ENCODE measurements around the gene SMARCA5. TPM values are rescaled to one million over a fixed set of nuclear protein-coding genes. Genes with fewer than 3 reads are reported as not detected.

Gene SMARCA5, protein sequence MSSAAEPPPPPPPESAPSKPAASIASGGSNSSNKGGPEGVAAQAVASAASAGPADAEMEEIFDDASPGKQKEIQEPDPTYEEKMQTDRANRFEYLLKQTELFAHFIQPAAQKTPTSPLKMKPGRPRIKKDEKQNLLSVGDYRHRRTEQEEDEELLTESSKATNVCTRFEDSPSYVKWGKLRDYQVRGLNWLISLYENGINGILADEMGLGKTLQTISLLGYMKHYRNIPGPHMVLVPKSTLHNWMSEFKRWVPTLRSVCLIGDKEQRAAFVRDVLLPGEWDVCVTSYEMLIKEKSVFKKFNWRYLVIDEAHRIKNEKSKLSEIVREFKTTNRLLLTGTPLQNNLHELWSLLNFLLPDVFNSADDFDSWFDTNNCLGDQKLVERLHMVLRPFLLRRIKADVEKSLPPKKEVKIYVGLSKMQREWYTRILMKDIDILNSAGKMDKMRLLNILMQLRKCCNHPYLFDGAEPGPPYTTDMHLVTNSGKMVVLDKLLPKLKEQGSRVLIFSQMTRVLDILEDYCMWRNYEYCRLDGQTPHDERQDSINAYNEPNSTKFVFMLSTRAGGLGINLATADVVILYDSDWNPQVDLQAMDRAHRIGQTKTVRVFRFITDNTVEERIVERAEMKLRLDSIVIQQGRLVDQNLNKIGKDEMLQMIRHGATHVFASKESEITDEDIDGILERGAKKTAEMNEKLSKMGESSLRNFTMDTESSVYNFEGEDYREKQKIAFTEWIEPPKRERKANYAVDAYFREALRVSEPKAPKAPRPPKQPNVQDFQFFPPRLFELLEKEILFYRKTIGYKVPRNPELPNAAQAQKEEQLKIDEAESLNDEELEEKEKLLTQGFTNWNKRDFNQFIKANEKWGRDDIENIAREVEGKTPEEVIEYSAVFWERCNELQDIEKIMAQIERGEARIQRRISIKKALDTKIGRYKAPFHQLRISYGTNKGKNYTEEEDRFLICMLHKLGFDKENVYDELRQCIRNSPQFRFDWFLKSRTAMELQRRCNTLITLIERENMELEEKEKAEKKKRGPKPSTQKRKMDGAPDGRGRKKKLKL
- total RNA-seq: 10 to 100 TPM; 20.1 to 24.9 (median 22.3) TPM
- polyA plus RNA-seq: 10 to 100 TPM; 10.4 to 24.7 (median 12.6) TPM
- long read RNA-seq, donor 1, full-length matches to known transcripts: 42 of 67 reads
- long read RNA-seq, donor 1, partial matches to known transcripts: 21 of 67 reads
- long read RNA-seq, donor 1, other reads (novel, unspliced or antisense): 4 of 67 reads
- long read RNA-seq, donor 2, full-length matches to known transcripts: 82 of 114 reads
- long read RNA-seq, donor 2, partial matches to known transcripts: 28 of 114 reads
- long read RNA-seq, donor 2, other reads (novel, unspliced or antisense): 4 of 114 reads

DNA sequence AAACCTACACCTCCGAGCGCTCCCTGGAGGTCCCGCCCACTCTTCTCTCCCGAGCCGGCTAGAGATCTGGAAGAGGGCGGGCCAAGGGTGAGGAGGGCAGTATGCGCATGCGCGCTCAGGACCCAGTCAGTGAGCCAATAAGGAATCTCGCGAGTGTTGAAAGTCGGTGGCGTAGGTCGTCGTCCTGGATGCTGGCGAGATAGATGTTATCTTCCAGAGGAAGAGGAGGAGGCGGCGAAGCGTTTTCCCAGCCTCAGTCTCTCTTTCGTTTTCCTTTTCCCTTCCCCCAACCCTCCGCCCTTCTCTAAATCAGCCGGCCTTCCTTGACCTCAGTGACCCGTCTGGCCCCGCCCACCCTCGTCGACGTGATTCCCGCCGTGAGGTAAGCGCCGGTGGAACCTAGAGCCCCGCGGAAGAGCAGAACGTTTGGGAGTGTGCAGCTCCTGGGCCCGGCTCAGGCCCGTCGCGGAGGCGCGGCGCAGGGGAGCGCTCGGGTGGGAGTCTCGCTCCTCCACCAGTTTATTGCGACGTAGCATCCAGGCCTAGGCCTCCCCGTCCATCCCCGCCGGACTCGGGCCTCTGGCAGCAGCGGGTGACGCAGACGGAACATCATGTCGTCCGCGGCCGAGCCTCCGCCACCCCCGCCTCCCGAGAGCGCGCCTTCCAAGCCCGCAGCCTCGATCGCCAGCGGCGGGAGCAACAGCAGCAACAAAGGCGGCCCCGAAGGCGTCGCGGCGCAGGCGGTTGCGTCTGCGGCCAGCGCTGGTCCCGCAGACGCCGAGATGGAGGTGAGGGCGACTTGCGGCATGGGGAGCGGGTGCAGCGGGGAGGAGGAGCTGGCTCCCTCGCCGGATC, at the start of gene SMARCA5:
Gene SMARCA5, plus strand, starts transcription at position 389 of the 855 bp plus-strand sequence. Its CDS starts 223 bp downstream, at position 612.
- H3K4me1 ChIP-seq: peaks cover 30% of the 10 kb centered on the region

DNA sequence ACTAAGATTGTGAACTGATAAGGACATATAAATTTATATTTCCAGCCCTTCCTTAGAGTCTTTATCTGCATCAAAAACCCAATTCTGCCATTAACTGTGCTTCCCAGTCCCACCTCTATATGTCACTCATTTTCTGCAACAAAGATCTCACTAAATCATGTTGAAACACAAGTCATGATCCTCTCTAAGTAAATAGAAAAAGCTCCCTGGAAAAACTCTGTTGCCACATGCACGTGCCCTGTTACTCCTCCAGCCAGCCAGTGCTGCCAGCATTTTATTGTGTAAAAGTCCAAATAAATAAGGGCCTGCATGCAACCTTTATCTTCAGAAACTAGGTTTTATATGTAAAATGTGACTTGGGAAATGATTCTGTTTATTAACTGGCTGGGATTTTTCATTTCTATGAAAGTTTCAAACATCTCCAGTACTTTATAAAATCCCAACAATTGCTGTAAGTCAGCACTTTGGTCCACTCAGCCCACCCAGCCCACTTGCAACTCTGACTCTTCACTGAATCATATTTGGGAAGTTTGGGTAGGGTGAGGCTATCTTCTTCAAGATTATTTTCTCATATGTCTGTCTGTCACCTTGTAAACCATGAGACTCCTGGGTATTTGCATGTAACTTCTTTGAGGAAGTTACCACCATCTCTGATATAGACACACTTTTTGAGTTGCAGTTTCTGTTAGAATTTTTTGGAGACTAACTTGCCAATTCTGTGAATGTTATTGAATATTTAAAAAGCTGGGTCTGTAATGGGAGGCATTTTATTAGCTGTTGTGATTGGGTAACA, 40.0 kb upstream of the SMARCA5 start:
- ATAC-seq (no peak), DNase-seq (no peak)
- WGBS, 3 donors: 56 to 75% (median 67%) methylated on average over 1 of the region's 1 CpG
- H3K27me3 ChIP-seq (ENCODE audit: insufficient read depth in 3 of 3, low read length in 2 of 3): no peaks in the 10 kb centered on the region
- peaks cover 0 to 40% of the 10 kb centered on the region in 2 donors for H3K36me3 ChIP-seq (ENCODE audit: insufficient read depth in 1 of 2, low read depth in 1 of 2)
- no peaks in the 10 kb centered on the region for H3K9me3 ChIP-seq
- H3K4me1 ChIP-seq: no peaks in the 10 kb centered on the region
- intact Hi-C loops (cut with DNase I): no loop called here
- H3K27ac ChIP-seq: no peak overlapping the region
- H3K4me3 ChIP-seq: no peak overlapping the region
- TF ChIP-seq, protein P1, sequence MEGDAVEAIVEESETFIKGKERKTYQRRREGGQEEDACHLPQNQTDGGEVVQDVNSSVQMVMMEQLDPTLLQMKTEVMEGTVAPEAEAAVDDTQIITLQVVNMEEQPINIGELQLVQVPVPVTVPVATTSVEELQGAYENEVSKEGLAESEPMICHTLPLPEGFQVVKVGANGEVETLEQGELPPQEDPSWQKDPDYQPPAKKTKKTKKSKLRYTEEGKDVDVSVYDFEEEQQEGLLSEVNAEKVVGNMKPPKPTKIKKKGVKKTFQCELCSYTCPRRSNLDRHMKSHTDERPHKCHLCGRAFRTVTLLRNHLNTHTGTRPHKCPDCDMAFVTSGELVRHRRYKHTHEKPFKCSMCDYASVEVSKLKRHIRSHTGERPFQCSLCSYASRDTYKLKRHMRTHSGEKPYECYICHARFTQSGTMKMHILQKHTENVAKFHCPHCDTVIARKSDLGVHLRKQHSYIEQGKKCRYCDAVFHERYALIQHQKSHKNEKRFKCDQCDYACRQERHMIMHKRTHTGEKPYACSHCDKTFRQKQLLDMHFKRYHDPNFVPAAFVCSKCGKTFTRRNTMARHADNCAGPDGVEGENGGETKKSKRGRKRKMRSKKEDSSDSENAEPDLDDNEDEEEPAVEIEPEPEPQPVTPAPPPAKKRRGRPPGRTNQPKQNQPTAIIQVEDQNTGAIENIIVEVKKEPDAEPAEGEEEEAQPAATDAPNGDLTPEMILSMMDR (IDR thresholded peaks at IDR 0.05): no peak

More for the DNA sequence above, at the start of gene SMARCA5:
- intact Hi-C loops (cut with DNase I): no loop called here
- Histone ChIP-seq H3K36me3 (ENCODE audit: insufficient read depth in 1 of 2, low read depth in 1 of 2) (peaks cover 2 to 15% of the 10 kb centered on the region in 2 donors), H3K4me3 (peak within 1 kb of the TSS; percentile 79), H3K27ac (peak within 1 kb of the TSS; percentile 91), H3K9me3 (no peaks in the 10 kb centered on the region), H3K27me3 (ENCODE audit: insufficient read depth in 3 of 3, low read length in 2 of 3) (no peaks in the 10 kb centered on the region)
- WGBS, 3 donors: 0% methylated on average over 82 to 86 of the region's 86 CpGs
- ATAC-seq (peak; percentile 96 to 97 (median 96)), DNase-seq (peak; percentile 96 to 98)
- TF ChIP-seq, protein P1 (IDR thresholded peaks at IDR 0.05): no peak

DNA sequence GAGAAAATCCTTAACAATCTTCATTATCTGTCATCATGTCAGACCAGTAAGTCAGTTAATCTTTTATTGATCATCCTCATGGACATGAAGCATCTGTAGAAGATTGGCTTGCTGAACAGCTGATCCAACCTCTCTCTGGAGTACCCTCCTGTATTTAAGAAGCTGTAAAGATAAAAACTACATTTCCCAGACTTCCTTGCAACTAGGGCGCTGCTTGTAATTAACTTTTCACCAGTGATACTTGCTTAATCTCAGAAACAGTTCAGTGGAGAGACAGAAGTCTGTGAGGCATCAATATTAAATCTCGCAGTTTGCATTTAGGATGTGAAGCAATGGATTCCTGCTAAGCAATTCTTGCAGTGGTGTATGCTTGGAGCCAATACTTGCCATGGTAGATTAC, 36.0 kb upstream of the SMARCA5 start:
- peaks cover 0 to 4% of the 10 kb centered on the region in 2 donors for H3K36me3 ChIP-seq (ENCODE audit: insufficient read depth in 1 of 2, low read depth in 1 of 2)
- no peaks in the 10 kb centered on the region for H3K4me1 ChIP-seq
- TF ChIP-seq, protein P1 (IDR thresholded peaks at IDR 0.05): no peak
- no peak overlapping the region for H3K4me3 ChIP-seq
- no peaks in the 10 kb centered on the region for H3K9me3 ChIP-seq
- intact Hi-C loops (cut with DNase I): no loop called here
- H3K27ac ChIP-seq: no peak overlapping the region
- 86 to 91% (median 90%) methylated on average over 2 of the region's 2 CpGs for WGBS, 3 donors
- no peaks in the 10 kb centered on the region for H3K27me3 ChIP-seq (ENCODE audit: insufficient read depth in 3 of 3, low read length in 2 of 3)
- ATAC-seq (no peak), DNase-seq (no peak)
